Endometrium (tissue), 2 donors: ENCODE data around the gene FZD10.

Experiments used
- FAIRE-seq: peaks from 2 replicates; lab custom pipeline; 2012; peaks lifted over from hg19 to GRCh38; lab: Jason Lieb, UNC
- donor health status: control.
- donor health status: control.

Gene FZD10

DNA sequence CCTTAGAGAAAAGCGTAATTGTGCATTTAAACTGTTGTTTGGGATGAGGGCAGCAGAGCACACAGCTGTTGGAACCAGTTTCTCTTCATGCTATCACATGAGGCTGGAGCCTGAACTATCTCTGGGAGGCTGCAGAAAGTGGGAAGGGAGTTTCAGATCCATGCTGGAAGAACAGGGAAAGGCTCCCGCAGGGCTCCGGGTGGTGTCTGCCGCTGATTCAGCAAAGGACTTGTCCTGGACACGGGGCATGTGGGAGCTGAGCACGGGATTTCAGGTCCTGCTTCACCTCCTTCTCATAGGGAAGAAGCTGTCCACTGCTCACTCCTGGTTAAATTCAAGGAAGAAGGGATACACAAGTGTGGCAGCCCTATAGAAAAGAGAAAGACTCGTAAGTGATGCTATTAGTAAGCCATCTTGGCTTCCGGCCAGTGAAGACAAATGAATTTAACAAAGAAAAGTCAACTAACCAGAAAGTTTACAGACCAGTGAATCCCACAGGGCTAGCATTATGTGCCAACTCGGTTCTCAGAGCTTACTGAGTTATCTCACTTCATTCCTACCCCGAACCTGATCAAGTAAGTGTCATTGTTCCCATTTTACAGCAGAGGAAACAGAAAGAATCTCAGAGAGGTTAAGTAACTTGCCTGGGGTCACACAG, 6.7 kb upstream of the FZD10 start:
- no peak for FAIRE-seq

DNA sequence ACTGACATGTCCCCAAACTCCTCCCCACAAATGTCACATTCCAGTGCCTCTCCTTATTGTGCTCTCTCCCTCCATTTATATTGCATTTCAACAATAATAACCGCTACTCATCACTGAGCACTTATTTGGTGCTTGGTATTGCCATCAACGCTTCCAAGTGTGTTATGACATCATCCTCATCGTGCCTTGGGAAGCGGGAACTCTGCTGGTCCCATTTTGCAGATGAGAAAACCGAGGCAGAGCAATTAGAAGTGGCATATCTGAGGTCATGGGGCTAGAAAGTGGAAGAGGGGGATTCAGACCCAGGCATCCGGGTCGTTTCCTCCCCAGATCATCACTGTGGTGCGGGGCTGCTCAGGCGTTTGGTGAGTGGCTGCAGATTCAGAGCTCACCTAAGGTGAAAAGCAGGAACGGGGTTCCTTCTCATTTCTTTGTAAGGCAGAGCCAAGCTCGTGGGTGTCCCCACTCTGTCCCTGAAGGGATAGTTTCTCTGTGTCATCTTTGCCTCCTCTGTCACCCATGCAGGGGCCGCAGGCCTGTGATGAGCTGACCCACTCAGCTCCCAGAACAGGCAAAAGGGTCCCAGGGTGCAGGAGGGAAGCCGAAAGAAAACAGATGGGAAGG, 5.5 kb upstream of the FZD10 start:
- no peak for FAIRE-seq

DNA sequence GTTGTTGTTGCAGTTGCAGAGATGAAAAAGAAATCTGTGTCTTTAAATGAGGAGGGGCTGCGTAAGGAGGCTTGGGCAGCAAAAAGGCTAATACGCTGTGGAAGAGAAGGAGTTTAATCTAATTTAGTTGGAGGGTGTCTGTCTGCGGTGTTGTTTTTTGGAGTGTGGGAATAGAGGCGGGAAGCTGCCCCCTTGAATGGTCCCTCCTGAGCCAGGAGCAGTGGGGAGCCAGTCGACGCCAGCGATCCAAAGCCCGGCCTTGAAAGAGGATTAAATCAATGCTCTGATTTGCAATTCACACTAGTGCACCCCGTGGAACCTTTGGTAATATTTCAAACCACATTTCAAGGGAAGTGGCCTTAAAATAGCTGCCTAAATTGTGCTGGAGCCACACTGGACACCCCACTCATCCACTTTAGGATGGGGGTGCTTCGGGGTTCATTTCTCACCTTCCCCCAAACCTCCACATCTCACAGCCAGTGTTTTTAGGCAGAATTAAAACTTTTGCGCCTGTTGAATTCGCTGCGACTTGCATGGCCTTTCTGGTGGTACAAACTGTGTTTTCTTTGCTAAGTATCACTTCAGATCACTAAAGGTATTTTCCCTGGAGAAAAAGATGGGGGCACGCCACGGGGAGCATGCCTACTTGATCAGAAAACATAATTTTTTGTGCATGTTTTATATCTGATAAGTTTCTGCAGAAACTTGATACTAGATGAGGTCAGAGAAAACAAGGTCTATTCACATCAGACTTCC, 4.1 kb upstream of the FZD10 start:
- FAIRE-seq, result no peak

DNA sequence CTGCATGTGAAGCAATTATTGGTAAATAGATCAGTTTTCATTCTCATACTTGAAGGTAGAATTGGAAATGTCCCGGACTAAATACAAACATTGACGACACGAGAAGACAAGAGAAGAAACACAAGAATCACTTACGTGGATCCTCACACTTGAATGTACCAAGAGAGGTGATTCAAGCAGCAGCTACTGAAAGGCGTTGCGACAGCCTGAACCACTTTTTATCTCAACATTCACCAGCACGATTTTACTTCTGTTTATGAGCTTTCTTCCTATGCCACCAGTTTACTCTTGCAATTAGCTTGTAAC, 3.6 kb upstream of the FZD10 start:
- no peak for FAIRE-seq

DNA sequence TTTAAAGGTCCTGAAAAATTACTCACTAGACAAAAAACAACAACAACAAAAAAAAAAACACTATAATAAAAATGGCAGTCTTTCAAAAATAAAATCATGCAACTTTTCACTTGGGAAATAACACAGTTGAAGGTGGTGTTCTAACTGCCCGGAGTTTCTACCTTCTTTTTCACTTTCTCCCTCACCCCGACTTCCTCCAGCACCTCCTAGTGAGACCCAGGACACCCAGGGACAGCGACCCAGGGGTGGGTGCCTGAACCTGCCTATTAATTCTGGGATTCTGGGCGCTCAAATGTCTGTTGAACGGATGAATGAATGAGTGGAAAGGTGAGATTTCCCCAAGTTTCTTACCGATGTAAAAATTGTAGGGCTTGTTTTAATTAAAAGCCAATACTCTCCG, 2.0 kb upstream of the FZD10 start:
- FAIRE-seq, result no peak

DNA sequence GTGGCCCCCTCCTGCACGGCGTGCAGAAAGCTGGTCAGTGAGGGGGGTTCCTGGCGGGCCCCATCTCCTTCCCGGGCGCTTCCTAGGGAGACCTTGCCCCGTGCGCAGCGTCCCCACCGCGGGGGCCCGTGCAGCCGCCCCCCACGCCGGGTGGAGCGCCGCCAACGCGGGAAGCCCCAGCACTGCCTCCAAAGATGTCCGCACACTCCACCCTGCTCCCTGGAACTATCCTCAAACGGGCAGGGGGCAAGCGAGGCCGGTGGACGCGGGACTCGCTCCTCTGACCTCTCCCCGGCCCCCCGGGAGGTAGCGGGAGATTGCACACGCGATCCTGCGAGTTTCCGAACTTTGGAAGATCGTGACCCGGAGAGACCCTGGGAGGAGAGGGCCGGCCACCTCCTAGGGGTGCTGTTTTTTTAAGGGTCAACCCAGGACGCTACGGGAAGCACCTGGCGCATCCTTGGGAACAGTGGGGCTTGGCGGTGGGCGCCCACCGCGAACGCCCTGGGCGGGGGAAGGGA, 1.5 kb upstream of the FZD10 start:
- FAIRE-seq, result no peak

DNA sequence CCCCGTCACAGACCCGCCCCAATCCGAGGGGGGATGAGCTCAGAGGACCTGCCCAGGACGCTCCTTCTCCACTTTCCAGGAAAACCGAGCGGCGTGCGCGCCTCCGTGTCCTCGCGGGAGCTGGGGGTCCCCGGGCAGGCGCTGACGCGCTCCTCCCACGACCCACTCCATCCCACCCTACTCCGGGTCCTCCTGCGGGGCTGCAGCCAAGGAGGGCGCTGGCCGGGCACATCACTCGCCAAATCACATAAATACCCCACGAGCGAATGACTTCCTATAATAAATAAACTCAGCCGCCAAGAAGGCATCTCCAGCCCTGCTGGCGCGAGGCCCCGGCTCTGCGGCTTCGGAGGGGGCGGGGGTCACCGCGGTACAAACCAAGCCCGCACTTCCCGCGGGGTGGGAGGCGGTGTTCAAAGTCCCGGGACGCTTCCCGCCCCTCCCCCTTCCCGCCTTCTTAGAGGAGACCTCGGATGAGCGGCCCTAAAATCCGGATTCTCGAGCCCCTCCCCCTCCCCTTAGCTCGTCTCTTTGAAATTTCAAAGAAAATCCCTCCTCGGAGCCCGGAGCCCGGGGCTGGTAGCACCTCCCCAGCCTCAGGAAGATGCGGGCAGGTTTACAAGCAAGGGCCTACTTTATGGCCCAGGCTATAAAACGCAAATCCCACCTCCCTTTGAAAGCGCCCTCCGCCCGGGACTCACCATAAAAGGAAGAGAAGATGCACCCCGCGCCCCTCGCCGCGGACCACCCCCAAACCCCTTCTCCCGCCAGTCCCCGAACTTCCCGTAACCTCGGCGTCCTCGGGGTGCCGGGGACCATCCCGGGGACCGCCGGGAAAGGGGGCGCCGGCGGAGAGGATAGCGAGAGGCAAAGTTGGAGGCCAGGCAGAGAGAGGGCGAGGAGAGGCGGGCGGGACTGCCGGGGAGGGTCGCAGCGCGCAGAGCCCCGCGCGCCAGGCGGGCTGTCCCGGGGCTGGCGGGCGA, 712 bp upstream of the FZD10 start:
- no peak for FAIRE-seq

DNA sequence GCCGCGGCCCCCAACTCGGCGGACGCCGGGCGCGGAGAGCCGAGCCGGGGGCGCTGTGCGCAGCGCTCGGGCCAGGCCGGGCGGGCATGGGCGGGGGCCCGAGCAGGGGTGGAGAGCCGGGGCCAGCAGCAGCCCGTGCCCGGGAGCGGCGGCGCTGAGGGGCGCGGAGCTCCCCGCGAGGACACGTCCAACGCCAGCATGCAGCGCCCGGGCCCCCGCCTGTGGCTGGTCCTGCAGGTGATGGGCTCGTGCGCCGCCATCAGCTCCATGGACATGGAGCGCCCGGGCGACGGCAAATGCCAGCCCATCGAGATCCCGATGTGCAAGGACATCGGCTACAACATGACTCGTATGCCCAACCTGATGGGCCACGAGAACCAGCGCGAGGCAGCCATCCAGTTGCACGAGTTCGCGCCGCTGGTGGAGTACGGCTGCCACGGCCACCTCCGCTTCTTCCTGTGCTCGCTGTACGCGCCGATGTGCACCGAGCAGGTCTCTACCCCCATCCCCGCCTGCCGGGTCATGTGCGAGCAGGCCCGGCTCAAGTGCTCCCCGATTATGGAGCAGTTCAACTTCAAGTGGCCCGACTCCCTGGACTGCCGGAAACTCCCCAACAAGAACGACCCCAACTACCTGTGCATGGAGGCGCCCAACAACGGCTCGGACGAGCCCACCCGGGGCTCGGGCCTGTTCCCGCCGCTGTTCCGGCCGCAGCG, 639 bp downstream of the FZD10 start:
- FAIRE-seq, result no peak

DNA sequence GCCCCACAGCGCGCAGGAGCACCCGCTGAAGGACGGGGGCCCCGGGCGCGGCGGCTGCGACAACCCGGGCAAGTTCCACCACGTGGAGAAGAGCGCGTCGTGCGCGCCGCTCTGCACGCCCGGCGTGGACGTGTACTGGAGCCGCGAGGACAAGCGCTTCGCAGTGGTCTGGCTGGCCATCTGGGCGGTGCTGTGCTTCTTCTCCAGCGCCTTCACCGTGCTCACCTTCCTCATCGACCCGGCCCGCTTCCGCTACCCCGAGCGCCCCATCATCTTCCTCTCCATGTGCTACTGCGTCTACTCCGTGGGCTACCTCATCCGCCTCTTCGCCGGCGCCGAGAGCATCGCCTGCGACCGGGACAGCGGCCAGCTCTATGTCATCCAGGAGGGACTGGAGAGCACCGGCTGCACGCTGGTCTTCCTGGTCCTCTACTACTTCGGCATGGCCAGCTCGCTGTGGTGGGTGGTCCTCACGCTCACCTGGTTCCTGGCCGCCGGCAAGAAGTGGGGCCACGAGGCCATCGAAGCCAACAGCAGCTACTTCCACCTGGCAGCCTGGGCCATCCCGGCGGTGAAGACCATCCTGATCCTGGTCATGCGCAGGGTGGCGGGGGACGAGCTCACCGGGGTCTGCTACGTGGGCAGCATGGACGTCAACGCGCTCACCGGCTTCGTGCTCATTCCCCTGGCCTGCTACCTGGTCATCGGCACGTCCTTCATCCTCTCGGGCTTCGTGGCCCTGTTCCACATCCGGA, 1.4 kb downstream of the FZD10 start:
- no peak for FAIRE-seq

DNA sequence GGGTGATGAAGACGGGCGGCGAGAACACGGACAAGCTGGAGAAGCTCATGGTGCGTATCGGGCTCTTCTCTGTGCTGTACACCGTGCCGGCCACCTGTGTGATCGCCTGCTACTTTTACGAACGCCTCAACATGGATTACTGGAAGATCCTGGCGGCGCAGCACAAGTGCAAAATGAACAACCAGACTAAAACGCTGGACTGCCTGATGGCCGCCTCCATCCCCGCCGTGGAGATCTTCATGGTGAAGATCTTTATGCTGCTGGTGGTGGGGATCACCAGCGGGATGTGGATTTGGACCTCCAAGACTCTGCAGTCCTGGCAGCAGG, 1.9 kb downstream of the FZD10 start:
- FAIRE-seq, result no peak

DNA sequence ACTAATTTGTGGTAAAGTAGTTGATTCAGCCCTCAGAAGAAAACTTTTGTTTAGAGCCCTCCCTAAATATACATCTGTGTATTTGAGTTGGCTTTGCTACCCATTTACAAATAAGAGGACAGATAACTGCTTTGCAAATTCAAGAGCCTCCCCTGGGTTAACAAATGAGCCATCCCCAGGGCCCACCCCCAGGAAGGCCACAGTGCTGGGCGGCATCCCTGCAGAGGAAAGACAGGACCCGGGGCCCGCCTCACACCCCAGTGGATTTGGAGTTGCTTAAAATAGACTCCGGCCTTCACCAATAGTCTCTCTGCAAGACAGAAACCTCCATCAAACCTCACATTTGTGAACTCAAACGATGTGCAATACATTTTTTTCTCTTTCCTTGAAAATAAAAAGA, 2.7 kb downstream of the FZD10 start:
- no peak for FAIRE-seq

DNA sequence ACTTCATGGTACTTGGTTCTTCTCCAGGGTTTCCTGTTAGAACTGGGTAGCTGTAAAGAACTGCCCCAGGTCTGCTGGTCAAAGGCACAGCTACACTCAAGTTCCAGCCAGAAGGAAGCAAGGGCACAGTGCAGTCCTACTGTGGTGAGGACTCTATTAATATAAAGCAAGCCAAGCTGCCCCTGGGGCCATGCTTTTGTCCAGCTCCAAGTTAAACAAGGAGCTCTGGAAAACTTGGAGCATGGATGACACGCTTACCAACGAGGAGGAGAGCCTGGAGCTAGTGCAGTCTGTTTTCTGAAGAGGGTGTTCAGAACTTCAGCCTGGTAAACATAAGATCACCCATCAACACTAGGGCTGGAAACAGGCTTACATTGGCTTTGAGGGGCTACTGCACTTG, 4.0 kb downstream of the FZD10 start:
- FAIRE-seq, result no peak

DNA sequence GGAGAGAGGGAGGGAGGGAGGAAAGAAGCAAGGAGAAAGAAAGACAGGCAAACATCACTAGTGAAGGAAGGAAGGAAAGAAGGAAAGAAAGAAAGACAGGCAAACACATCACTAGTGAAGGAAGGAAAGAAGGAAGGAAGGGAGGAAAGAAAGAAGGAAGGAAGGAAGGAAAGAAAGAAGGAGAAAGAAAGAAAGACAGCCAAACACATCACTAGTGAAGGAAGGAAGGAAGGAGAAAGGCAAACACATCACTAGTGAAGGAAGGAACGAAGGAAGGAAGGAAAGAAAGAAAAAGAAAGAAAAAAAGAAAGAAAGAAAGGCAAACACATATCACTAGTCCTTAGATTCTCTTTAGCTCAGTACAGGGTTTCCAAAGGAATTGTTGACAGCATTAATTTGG, 5.3 kb downstream of the FZD10 start:
- FAIRE-seq, result no peak

DNA sequence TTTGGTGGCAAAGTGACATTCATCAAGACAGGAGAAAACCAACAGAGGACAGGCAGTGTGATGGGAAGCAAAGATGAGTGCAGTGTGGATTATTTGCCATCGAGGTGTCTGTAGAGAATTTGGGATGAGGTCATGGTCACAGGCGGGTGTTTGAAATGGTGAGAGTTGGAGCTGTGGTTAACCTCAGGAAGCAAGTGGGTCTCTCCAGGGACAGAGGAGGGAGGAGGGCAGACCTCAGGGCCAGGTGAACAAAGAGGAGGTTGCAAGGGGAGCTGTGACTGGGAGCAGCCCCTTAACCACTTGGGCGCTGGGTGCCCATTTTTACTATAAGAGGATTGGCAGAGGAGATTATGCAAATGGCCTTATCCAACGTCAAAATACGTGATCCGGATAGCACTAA, 7.0 kb downstream of the FZD10 start:
- no peak for FAIRE-seq

DNA sequence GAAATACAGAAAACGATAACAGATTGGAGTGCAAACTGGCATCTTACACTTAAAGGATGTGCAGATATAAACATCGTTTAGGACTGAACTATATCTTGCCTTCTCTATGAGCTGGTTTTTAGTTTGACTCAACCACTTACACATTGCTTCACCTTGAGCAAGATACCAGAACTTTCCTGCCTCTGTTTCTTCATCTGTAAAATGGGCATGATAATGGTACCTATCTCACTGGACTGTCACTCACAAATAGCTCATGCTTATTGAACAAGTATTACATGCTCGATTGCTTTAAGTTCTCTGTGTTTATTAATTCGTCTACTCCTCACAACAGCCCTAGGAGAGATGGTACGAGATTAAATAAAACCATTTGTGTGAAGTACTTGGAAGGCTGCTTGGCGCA, 7.7 kb downstream of the FZD10 start:
- FAIRE-seq, result no peak

DNA sequence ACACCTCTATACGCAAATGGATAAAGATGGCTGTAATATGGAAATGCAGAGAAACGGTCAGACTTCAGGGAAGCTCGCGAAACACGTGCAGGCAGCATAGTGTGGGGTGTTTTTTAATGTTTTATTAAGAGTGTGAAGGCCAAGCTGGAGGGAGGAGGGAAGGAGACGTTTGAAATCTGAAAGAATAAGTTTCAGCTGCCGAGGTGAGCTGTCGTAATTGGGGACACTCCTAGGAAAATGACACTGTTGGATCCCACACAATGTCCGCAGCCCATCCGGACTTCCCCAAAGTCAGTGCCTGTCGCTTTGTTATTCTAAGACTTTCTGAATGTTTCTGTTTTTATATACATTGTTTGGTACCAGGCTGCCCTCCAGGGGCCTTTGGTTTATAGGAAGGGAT, 8.3 kb downstream of the FZD10 start:
- no peak for FAIRE-seq

DNA sequence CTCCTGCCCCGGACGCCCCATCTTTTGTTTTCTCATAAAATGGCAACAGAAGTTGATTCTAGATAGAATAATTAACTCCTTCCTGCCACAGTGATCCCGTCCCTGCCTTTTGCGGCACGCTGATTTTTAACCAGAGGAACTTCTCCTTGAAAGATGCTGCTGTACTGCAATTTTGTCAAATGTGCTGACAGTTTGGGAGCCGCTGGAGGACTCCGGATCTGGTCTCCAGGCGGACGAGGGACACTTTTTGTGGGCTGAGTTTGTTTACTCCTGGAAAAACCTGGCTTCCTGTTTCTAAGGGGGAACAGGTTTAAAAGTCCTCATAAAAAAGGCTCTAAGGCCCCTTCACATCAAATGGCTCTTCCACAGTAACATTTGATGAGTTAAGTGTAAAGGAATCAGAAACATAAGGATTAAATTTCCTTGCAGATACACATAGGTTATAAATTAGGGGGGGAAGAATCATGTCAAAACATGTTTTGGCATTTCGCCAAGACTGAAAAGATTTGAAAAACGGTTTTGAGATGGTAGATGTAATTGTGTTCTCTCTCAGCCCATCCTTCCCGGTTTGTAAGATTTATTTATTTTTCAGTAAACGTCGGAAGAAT, 15.5 kb downstream of the FZD10 start:
- FAIRE-seq, result no peak

DNA sequence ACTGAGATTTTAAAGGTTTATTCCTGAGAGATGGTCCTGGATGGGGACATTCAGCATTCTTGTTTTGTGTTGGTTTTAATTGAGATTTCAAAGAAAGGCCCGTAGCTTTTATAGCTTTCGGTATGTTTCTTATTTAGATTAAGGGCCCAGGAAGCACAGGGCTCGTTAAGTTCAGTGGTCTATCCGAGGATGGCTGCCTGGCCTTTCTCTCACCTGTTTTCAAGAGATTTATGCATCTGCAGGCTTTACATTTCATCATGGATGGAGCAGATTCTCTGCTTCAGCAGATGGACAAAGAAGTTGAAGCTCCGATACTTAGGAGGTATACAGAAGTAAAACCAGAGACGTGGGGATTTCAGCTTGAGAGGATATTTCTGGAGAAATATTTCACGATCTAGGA, 16.0 kb downstream of the FZD10 start:
- FAIRE-seq, result no peak

DNA sequence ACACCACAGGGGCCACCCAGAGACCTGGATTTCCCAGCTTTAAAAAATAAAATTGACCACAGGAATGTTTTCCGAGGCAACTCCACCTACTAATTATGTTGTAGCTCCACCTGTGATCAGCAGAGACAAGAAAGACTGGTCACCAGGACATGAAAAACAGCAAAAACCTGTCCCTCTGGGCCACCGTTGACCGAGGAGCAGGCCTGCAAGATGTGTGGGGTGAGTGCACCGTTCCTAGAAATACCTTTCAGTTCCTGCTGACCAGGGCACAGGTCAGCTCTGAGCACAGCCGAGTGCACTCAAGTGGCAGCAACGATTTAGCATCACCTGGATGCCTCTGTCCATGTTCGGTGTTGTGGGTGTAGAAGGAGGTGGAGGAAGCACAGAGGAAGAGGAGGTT, 16.9 kb downstream of the FZD10 start:
- FAIRE-seq, result no peak

DNA sequence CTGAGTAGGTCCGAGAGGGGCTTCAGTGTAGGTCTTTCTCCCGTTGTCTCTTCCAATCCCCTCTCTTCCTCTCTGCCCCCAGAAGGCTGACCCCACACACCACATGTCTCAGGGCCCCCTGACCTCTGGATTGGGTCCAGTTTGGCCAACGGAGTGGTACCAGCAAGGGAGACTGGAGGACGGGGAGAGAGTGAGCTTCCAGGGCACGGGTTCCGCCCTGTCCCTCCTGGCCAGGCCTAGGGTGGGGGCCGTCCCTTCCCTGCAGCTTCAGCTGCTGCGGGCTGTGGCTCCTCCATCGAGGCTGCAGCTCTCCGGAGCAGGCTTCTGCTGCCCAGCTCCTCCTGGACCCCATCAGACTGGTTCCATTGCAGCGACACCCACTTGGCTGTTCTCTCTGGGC, 17.4 kb downstream of the FZD10 start:
- FAIRE-seq, result no peak

DNA sequence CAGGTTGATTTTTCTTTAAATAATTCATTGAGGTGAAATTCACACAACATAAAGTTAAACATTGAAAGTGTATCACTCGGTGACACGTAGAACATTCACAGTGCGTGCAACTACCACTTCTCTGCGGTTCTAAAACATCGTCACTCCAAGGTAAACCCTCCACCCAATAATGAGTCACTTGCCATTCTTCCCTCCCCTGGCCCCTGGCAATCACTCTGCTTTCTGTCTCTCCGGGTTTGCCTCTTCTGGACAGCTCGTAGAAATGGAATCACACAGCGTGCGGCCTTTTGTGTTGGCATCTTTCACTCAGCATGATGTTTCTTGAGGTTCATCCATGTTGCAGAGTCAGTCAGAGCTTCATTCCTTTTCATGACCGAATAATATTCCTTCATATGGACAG, 18.9 kb downstream of the FZD10 start:
- no peak for FAIRE-seq
